Measurements from ENCODE around the gene SUGCT.
"Not testable (repeated sequence)": the region's sequence is repeated elsewhere in the genome, so short reads cannot be mapped to it uniquely, and the experiment has no call there.

SUGCT gene

DNA sequence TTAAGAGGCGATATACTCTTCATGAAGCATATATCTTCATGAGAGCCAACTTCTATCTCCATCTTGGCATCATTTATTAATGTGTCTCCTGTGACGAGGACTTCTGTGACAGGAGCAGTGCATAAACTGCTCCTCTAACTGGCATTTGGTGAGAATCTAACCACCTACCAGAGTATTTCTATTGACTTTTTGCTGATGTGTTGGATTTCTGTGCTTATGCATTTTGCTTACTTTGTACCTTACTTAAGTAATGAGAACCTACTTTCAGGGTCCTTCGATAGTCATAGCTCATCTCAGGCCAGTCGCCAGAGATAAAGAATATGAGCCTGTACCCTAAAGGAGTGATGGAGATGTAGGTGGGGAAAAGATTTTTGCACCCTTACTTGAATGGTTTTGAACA, 265.7 kb downstream of the SUGCT start:
- CTCF ChIA-PET: no interaction called here
- POLR2A ChIA-PET: no interaction called here
- TF ChIP-seq CTCF (IDR thresholded peaks at IDR 0.05; ENCODE audit: control extremely low read depth, extremely low read depth, low read depth, missing control alignments): no peak
- DNase-seq (ENCODE audit: extremely low spot score): no peak

DNA sequence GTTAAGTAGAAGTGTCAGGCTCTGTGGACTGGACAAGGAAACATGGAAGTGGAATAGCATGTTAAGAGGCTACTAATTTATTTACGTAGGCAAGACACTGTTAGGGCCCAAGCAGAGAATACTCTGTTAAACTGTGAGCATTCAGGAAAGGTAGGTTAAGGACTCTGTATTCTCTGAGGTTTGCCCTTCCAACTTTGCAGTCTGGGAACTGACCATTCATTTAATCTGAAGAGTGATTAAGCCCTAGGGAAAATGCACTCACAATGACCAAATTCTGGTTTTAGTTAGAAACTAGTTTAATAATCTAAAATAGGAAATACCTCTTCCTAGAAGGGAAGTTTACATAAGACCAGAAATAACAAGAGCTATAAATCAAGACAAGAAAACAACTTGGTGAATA, 266.6 kb downstream of the SUGCT start:
- CTCF ChIA-PET: interaction anchor here (1.3 kb wide), 1 partner anchor 11 kb away, joined by 4 read pairs; no protein-coding TSS in a partner anchor
- POLR2A ChIA-PET: no interaction called here
- no peak for TF ChIP-seq CTCF (IDR thresholded peaks at IDR 0.05; ENCODE audit: control extremely low read depth, extremely low read depth, low read depth, missing control alignments)

DNA sequence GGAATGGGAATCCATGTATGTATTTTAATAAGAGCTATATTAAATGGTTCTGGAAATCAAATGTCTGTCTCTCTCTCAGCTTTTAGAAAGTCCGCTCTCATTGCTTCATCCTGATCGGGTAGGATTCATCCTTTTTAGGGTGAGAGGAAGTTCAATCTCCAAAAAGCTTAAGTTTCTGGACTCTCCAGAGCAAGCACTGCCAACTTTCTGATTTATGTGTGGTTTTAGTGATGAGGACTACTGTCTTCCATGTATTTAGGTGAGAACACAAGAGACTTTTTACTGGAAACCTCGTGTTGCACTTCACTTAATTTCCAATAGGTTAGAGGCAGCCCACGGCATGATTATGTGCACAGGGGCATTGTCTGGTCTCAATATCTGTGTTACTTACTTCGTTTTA, 267.9 kb downstream of the SUGCT start:
- no peak for DNase-seq (ENCODE audit: extremely low spot score)
- POLR2A ChIA-PET: no interaction called here
- TF ChIP-seq CTCF (IDR thresholded peaks at IDR 0.05; ENCODE audit: control extremely low read depth, extremely low read depth, low read depth, missing control alignments): no peak
- CTCF ChIA-PET: interaction anchor here (1.3 kb wide), 1 partner anchor 10 kb away, joined by 4 read pairs; no protein-coding TSS in a partner anchor

More for the DNA sequence above, 266.6 kb downstream of the SUGCT start:
- DNase-seq (ENCODE audit: extremely low spot score): no peak

DNA sequence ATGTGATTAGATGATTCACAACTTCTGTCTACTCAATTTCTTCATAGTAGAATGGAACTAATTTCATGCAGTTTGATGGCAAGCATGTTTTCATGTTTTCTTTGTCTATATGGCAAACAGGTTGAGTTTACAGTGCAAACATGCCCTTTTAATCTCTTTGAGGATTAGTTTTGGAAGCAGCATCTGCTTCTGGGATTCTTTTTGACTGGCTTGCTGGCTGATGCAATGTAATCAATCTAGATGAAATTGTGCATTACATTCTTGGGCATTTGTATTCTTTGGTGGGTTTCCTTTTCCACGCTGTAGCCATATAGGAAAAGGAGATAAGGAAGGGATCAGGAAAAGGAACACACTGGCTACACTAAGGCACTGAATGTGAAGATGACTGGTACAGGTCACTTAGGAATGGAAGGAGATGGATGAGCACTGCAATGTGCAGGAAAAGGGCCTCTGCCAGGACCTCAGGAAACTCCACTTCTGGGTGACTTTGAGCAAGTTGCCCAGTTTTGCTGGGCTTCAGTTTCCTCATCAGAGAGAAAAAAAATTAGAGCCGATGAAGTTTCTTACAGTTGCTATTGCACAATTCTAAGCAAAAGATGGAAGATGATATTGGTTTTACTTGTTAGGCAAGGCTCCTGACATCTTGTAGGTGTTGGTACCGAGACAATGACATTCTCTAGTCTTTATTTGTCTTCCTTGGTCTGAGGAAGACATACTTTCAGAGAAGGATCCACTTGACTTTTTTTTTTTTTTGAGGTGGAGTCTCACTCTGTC, 269.1 kb downstream of the SUGCT start:
- no peak for DNase-seq (ENCODE audit: extremely low spot score)
- ChIA-PET CTCF (no interaction called here), POLR2A (no interaction called here)
- no peak for TF ChIP-seq CTCF (IDR thresholded peaks at IDR 0.05; ENCODE audit: control extremely low read depth, extremely low read depth, low read depth, missing control alignments)

DNA sequence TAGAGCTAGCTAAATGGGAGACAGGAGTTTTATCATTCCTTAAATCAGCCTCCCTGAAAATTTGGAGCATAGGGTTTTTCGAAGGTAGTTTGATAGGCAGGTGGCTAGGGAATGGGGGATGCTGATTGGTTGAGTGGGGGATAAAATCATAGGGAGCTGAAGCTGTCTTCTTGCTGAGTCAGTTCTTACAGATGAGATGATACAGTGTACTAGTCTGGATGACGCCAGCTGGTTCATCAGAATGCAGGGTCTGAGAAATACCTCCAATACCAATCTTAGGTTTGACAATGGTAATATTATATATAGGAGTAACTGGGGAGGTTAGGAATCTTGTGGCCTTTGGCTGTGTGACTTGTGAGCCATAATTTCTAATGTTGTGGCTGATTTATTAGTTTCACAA, 271.2 kb downstream of the SUGCT start:
- no peak for DNase-seq (ENCODE audit: extremely low spot score)
- TF ChIP-seq CTCF (IDR thresholded peaks at IDR 0.05; ENCODE audit: control extremely low read depth, extremely low read depth, low read depth, missing control alignments): no peak
- POLR2A ChIA-PET: no interaction called here
- CTCF ChIA-PET: no interaction called here

DNA sequence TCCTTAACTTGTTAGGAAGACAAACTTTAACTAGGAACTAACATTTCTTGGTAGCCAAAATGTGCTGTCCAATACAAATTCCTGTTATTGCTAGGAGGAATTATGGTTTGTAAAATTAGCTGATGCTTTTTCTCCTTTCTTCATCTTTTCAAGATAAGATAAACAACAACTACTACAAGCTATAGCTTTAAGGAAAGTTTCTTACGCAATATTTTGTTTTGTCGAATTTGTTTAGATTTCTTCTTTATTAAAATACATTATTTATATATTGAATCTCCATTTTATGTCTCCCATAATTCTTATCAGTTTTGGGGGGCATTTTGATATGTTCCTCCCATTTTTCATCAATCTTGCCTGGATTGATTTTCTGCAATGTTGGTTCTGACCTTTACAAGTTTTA, 277.5 kb downstream of the SUGCT start:
- ChIA-PET CTCF (interaction anchor here (1.0 kb wide), 2 partner anchors 9 to 10 kb away, joined by 4 read pairs; no protein-coding TSS in a partner anchor), POLR2A (no interaction called here)
- TF ChIP-seq CTCF (IDR thresholded peaks at IDR 0.05; ENCODE audit: control extremely low read depth, extremely low read depth, low read depth, missing control alignments): no peak
- DNase-seq (ENCODE audit: extremely low spot score): no peak

DNA sequence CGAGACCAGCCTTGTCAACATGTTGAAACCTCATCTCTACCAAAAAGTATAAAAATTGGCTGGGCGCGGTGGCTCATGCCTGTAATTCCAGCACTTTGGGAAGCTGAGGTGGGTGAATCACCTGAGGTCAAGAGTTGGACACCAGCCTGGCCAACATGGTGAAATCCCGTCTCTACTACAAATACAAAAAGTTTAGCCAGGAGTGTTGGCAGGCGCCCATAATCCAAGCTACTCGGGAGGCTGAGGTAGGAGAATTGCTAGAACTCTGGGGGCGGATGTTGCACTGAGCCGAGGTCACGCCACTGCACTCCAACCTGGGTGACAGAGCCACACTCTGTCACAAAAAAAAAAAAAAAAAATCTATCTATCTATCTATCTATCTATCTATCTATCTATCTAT, 279.9 kb downstream of the SUGCT start:
- CTCF ChIA-PET; POLR2A ChIA-PET; DNase-seq (ENCODE audit: extremely low spot score): not testable (repeated sequence)
